ENCODE data around the gene BASP1.

BASP1 gene

DNA sequence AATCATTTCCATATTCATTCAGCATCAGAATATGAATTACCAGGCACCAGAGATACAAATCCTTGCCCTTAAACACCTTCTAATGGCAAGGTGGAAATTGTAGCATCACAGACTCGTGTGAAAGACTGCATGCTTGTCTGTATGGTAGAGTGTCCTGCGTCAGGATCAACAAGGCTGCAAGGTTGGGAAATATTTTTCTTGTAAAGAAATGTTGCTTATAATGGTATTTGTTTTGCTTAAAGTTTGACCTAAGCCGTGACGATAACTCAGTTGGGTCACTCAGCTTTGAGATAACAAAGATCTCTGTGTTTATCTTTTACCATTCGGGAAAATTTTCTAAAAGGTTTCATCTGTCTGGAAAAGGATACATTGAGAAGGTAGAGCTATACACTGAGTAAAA is 87.6 kb downstream of the BASP1 start (continued):
- TF ChIP-seq, protein P1, sequence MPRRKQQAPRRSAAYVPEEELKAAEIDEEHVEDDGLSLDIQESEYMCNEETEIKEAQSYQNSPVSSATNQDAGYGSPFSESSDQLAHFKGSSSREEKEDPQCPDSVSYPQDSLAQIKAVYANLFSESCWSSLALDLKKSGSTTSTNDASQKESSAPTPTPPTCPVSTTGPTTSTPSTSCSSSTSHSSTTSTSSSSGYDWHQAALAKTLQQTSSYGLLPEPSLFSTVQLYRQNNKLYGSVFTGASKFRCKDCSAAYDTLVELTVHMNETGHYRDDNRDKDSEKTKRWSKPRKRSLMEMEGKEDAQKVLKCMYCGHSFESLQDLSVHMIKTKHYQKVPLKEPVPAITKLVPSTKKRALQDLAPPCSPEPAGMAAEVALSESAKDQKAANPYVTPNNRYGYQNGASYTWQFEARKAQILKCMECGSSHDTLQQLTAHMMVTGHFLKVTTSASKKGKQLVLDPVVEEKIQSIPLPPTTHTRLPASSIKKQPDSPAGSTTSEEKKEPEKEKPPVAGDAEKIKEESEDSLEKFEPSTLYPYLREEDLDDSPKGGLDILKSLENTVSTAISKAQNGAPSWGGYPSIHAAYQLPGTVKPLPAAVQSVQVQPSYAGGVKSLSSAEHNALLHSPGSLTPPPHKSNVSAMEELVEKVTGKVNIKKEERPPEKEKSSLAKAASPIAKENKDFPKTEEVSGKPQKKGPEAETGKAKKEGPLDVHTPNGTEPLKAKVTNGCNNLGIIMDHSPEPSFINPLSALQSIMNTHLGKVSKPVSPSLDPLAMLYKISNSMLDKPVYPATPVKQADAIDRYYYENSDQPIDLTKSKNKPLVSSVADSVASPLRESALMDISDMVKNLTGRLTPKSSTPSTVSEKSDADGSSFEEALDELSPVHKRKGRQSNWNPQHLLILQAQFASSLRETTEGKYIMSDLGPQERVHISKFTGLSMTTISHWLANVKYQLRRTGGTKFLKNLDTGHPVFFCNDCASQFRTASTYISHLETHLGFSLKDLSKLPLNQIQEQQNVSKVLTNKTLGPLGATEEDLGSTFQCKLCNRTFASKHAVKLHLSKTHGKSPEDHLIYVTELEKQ (tag by site-specific recombination; IDR thresholded peaks at IDR 0.05; ENCODE audit: borderline replicate concordance) = peak; percentile 8; the same call in 1 of the 2 replicates
- TF ChIP-seq, protein P2, sequence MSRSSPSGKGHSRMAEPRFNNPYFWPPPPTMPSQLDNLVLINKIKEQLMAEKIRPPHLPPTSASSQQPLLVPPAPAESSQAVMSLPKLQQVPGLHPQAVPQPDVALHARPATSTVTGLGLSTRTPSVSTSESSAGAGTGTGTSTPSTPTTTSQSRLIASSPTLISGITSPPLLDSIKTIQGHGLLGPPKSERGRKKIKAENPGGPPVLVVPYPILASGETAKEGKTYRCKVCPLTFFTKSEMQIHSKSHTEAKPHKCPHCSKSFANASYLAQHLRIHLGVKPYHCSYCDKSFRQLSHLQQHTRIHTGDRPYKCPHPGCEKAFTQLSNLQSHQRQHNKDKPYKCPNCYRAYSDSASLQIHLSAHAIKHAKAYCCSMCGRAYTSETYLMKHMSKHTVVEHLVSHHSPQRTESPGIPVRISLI (tag by site-specific recombination; IDR thresholded peaks at IDR 0.05) = no peak
- TF ChIP-seq ZNF510 (tag by site-specific recombination; IDR thresholded peaks at IDR 0.05; ENCODE audit: insufficient replicate concordance) (no peak), ZNF174 (tag by site-specific recombination; IDR thresholded peaks at IDR 0.05) (no peak), SP2 (tag by site-specific recombination; IDR thresholded peaks at IDR 0.05) (no peak)

DNA sequence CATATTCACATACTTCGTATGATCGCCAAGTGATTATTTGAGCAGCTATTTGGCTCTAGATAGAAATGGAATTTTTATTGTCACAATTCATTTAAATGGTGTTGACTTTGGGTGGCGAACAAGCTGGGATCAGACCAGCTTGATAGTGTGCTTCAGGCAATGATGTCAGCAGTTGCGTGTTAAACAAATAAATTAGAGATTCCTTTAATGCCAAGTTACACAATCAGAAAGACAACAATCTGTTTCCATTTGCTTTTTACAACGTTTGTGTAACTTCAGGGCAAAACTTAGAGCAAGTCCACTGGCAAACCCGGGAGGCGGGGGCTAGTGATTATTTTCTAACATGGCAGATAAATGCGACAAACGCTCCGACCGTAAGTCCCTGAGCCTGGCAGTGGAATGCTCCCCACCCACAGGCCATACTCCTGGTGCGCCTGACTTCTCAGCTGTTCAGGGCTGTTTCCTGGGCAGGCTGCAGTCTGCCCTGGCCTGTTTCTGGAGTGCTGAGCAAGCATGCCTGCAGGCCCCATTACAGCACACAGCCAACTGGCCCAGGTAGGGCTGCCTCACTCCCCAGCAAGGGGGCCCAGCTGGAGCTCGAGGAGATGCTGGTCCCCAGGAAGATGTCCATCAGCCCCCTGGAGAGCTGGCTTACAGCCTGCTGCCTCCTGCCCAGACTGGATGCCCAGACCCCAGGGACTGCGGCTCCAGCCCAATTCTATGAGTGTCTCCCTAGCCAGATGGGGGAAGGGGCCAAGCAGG is 88.7 kb downstream of the BASP1 start:
- no peaks in the 10 kb centered on the region for H3K9me3 ChIP-seq (ENCODE audit: control insufficient read depth, insufficient read depth, low read depth, low read length)
- peak overlapping the region; percentile 85 for H3K27ac ChIP-seq (ENCODE audit: extremely low read depth, low read depth, low read length)
- no peaks in the 10 kb centered on the region for H3K36me3 ChIP-seq (ENCODE audit: control insufficient read depth in 2 of 2, insufficient read depth in 1 of 2, low read length in 2 of 2)
- ChIA-PET CTCF (interaction anchor here (0.6 to 2.9 kb wide), 6 partner anchors 11 to 999 kb away, joined by 3 to 16 read pairs (median 3); no protein-coding TSS in a partner anchor), POLR2A (interaction anchor here (1.5 to 3.1 kb wide), 3 partner anchors 9 to 89 kb away, joined by 7 to 25 read pairs (median 14); partner anchors contain the start of gene BASP1)
- H3K4me1 ChIP-seq (ENCODE audit: control insufficient read depth, insufficient read depth, low read length) = peaks cover 32% of the 10 kb centered on the region
- no peak overlapping the region; the same call in 1 of the 2 replicates for H3K4me3 ChIP-seq (ENCODE audit: low read depth, low read length)
- TF ChIP-seq GLIS2 (tag by site-specific recombination; IDR thresholded peaks at IDR 0.05) = peak; percentile 75
- peak; percentile 31; the same call in 1 of the 2 replicates for TF ChIP-seq SP2 (tag by site-specific recombination; IDR thresholded peaks at IDR 0.05)
- TF ChIP-seq ZNF843 (tag by site-specific recombination; IDR thresholded peaks at IDR 0.05) = peak; percentile 100
- peak; percentile 55 for TF ChIP-seq ZFHX2 (tag by site-specific recombination; conservative IDR thresholded peaks at IDR 0.05)
- TF ChIP-seq ZNF223 (tag by site-specific recombination; IDR thresholded peaks at IDR 0.05) = no peak
- peak; percentile 98 for TF ChIP-seq ZNF324 (tag by site-specific recombination; IDR thresholded peaks at IDR 0.05)
- TF ChIP-seq ZNF555 (tag by site-specific recombination; conservative IDR thresholded peaks at IDR 0.05) = no peak
- peak; percentile 86; the same call in 1 of the 2 replicates for TF ChIP-seq ZNF239 (tag by site-specific recombination; IDR thresholded peaks at IDR 0.05)
- TF ChIP-seq ZEB2 (tag by site-specific recombination; IDR thresholded peaks at IDR 0.05) = peak; percentile 100
- peak; percentile 99 for TF ChIP-seq ZNF629 (tag by site-specific recombination; IDR thresholded peaks at IDR 0.05)
- TF ChIP-seq ZSCAN18 (tag by site-specific recombination; IDR thresholded peaks at IDR 0.05) = peak; percentile 72; the same call in 1 of the 2 replicates
- no peak for TF ChIP-seq ZNF433 (tag by site-specific recombination; IDR thresholded peaks at IDR 0.05; ENCODE audit: low read depth)
- TF ChIP-seq BCL6B (tag by site-specific recombination; IDR thresholded peaks at IDR 0.05) = 0 out of 2 replicates have a peak, but pooled peaks have one; percentile 35
- TF ChIP-seq ZNF501 (tag by site-specific recombination; IDR thresholded peaks at IDR 0.05) = peak; percentile 89
- peak; percentile 92 for TF ChIP-seq ZNF610 (tag by site-specific recombination; IDR thresholded peaks at IDR 0.05; ENCODE audit: borderline replicate concordance)
- TF ChIP-seq ZNF777 (tag by site-specific recombination; IDR thresholded peaks at IDR 0.05; ENCODE audit: borderline replicate concordance) = no peak
- peak; percentile 97 for TF ChIP-seq ZBTB21 (tag by site-specific recombination; IDR thresholded peaks at IDR 0.05)
- TF ChIP-seq KLF1 (tag by site-specific recombination; IDR thresholded peaks at IDR 0.05) = peak; percentile 92
- no peak for TF ChIP-seq ZNF776 (tag by site-specific recombination; IDR thresholded peaks at IDR 0.05; ENCODE audit: borderline replicate concordance)
- no peak for TF ChIP-seq ZNF521 (tag by site-specific recombination; IDR thresholded peaks at IDR 0.05)
- no peak for TF ChIP-seq ZNF112 (tag by site-specific recombination; IDR thresholded peaks at IDR 0.05)
- peak; percentile 83 for TF ChIP-seq ZFP69B (tag by site-specific recombination; IDR thresholded peaks at IDR 0.05)
- TF ChIP-seq ZNF37A (tag by site-specific recombination; IDR thresholded peaks at IDR 0.05) = no peak
- no peak for TF ChIP-seq ZNF157 (tag by site-specific recombination; IDR thresholded peaks at IDR 0.05)
- peak; percentile 93 for TF ChIP-seq ZNF423 (tag by site-specific recombination; IDR thresholded peaks at IDR 0.05)

Measured in HEK293 (cell line).